Thyroid gland (tissue), 4 donors: ENCODE results near the gene PLXNA1. TPM values are rescaled to one million over a fixed set of nuclear protein-coding genes. Genes with fewer than 3 reads are reported as not detected.

ENCODE experiments used
- DNase-seq, 2 donors: peaks; one replicate each; pipeline ENCODE4 v3.0.0-alpha.2; 2019
- H3K27ac ChIP-seq, 3 donors: fragments of 200-600 bp; sonication (generic); 1 replicate in 2 of 3; 2 replicates in 1 of 3; pipeline ENCODE4 v1.5.1; 2016 to 2019; ENCODE audit warnings: mild to moderate bottlenecking in 1 of 3, moderate library complexity in 1 of 3
- H3K27me3 ChIP-seq: fragments of 200-600 bp; sonication (generic); one replicate; pipeline ENCODE4 v1.5.1; 2019
- H3K36me3 ChIP-seq, 2 donors: fragments of 200-600 bp; sonication (generic); one replicate each; pipeline ENCODE4 v1.5.1; 2016 to 2019
- H3K4me1 ChIP-seq, 2 donors: fragments of 200-600 bp; sonication (generic); one replicate each; pipeline ENCODE4 v1.5.1; 2017 to 2019
- H3K4me3 ChIP-seq, 3 donors: fragments of 200-600 bp; sonication (generic); replicated peaks in 1 of 3; 1 replicate in 2 of 3; 2 replicates in 1 of 3; pipeline ENCODE4 v1.5.1; 2016; ENCODE audit warnings: mild to moderate bottlenecking in 1 of 3
- H3K9me3 ChIP-seq: fragments of 200-600 bp; sonication (generic); one replicate; pipeline ENCODE4 v1.5.1; 2017
- POLR2A ChIP-seq, 2 donors: fragments of 450-650 bp; IDR thresholded peaks; one replicate each; pipeline ENCODE4 v1.6.1; 2017; ENCODE audit warnings: antibody characterized with exemption in 2 of 2, mild to moderate bottlenecking in 2 of 2, moderate library complexity in 1 of 2
- WGBS, 2 donors: methylation state at CpG; one replicate each; pipeline ENCODE4 v1.1.5; 2017; 5-methylcytosine and 5-hydroxymethylcytosine counted together
- intact Hi-C: fragments of 100-400 bp; cut with DNase I; formaldehyde crosslinking; loops from one replicate; pipeline ENCODE4 v1.15.1; 2023
- total RNA-seq, 4 donors: library from RNA; depleted of rRNA; stranded (reverse); fragments of >200 nt; gene quantifications; one replicate each; pipeline ENCODE4 v1.2.3, GENCODE V29; 2016
- TF ChIP-seq, protein P1 (sequence below), 6 experiments: fragments of 200-600 bp in 3 of 6; fragments of 450-650 bp in 3 of 6; sonication (generic) in 3 of 6; IDR thresholded peaks; one replicate each; pipeline ENCODE4 v1.5.1; 2016 to 2019; ENCODE audit warnings: antibody characterized with exemption in 6 of 6, mild to moderate bottlenecking in 2 of 6, inconsistent platforms in 1 of 6, moderate library complexity in 1 of 6

PLXNA1 gene
- total RNA-seq, result 10 to 100 TPM; 16.0 to 28.0 (median 22.8) TPM

- intact Hi-C loops, result loop anchor here (5.0 to 10.0 kb wide), 3 partner anchors 230 to 472 kb away; no protein-coding TSS in a partner anchor
- peaks cover 14 to 40% of the 10 kb centered on the region in 2 donors for H3K4me1 ChIP-seq
Observed at GRCh38 chr3:126982471-126983175, at the start of gene PLXNA1. Gene PLXNA1 (plus strand): TSS chr3:126983115. CDS start chr3:126988594, 5,479 bp downstream.

DNA sequence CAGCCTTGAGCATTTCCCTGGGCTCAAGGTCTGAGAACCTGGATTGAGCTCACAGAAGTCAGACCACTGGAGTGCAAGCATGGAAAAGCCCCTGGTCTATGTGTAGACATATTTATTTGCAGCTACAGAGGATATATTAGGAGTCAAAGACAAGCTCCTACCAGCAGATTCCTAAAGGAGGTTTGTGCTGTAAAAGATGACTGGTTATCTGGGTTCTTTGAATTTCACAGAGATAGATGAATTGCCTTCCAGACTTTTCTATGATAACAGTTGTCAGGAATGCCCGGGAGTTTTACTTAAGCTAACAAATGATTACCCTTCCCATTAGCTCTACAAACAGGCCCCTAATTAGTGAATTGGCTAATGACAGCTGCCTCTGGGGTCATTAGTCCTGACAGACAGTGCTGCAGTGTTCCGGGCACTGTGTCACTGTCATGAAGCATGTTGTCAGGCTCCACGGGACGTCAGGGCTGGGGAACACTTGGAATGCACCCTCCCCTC, 48.8 kb upstream of the PLXNA1 start:
- Histone ChIP-seq H3K4me3 (no peak overlapping the region), H3K4me1 (peaks cover 5 to 31% of the 10 kb centered on the region in 2 donors), H3K9me3 (no peaks in the 10 kb centered on the region), H3K27me3 (no peaks in the 10 kb centered on the region), H3K36me3 (no peaks in the 10 kb centered on the region), H3K27ac (no peak overlapping the region)
- intact Hi-C loops, result no loop called here
- no peak for TF ChIP-seq POLR2A (IDR thresholded peaks at IDR 0.05)
- TF ChIP-seq, protein P1, sequence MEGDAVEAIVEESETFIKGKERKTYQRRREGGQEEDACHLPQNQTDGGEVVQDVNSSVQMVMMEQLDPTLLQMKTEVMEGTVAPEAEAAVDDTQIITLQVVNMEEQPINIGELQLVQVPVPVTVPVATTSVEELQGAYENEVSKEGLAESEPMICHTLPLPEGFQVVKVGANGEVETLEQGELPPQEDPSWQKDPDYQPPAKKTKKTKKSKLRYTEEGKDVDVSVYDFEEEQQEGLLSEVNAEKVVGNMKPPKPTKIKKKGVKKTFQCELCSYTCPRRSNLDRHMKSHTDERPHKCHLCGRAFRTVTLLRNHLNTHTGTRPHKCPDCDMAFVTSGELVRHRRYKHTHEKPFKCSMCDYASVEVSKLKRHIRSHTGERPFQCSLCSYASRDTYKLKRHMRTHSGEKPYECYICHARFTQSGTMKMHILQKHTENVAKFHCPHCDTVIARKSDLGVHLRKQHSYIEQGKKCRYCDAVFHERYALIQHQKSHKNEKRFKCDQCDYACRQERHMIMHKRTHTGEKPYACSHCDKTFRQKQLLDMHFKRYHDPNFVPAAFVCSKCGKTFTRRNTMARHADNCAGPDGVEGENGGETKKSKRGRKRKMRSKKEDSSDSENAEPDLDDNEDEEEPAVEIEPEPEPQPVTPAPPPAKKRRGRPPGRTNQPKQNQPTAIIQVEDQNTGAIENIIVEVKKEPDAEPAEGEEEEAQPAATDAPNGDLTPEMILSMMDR (IDR thresholded peaks at IDR 0.05), result no peak
- DNase-seq, result peak in 1 of 2 donors; percentile 53
- WGBS, 2 donors, result 24 to 25% methylated on average over 4 of the region's 4 CpGs

More at GRCh38 chr3:126982471-126983175, at the start of gene PLXNA1:
- H3K4me3 ChIP-seq, result peak within 1 kb of the TSS; percentile 62 to 78 (median 68)
- peak in 1 of 2 donors; percentile 56 for TF ChIP-seq POLR2A (IDR thresholded peaks at IDR 0.05)
- TF ChIP-seq, protein P1 (IDR thresholded peaks at IDR 0.05), result peak; percentile 60 to 84 (median 78)
- H3K27me3 ChIP-seq, result no peaks in the 10 kb centered on the region
- peak within 1 kb of the TSS in 2 of 3 donors; percentile 62 to 75 for H3K27ac ChIP-seq
- no peaks in the 10 kb centered on the region for H3K36me3 ChIP-seq
- H3K9me3 ChIP-seq, result no peaks in the 10 kb centered on the region
- no CpG with 5 or more reads among the region's 89 CpGs for WGBS, 2 donors
- peak; percentile 64 to 66 for DNase-seq

DNA sequence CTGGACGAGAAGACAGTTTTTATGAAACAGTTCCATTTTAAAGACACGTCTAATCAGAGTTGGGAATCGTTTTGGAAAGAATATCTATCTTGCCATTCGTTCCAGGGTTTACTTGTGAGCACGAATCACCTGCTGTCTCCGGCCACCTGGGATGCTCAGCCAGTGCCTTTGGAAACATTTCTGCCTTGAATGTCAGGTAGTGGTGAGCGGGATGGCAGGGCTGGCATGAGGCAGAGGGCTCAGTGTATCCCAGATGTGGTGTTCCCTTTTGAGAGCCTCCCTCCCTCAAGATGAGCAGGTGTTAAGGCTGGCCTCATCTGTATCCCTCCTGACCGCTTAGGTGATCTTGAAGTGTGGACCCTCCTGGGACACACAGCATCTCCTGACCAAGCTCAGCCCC, 47.9 kb upstream of the PLXNA1 start:
- Histone ChIP-seq H3K9me3 (no peaks in the 10 kb centered on the region), H3K4me3 (no peak overlapping the region), H3K27me3 (no peaks in the 10 kb centered on the region), H3K36me3 (no peaks in the 10 kb centered on the region), H3K27ac (no peak overlapping the region), H3K4me1 (peaks cover 5 to 34% of the 10 kb centered on the region in 2 donors)
- 93 to 95% methylated on average over 8 of the region's 8 CpGs for WGBS, 2 donors
- DNase-seq, result no peak
- intact Hi-C loops, result no loop called here
- TF ChIP-seq, protein P1 (IDR thresholded peaks at IDR 0.05), result no peak
- no peak for TF ChIP-seq POLR2A (IDR thresholded peaks at IDR 0.05)

DNA sequence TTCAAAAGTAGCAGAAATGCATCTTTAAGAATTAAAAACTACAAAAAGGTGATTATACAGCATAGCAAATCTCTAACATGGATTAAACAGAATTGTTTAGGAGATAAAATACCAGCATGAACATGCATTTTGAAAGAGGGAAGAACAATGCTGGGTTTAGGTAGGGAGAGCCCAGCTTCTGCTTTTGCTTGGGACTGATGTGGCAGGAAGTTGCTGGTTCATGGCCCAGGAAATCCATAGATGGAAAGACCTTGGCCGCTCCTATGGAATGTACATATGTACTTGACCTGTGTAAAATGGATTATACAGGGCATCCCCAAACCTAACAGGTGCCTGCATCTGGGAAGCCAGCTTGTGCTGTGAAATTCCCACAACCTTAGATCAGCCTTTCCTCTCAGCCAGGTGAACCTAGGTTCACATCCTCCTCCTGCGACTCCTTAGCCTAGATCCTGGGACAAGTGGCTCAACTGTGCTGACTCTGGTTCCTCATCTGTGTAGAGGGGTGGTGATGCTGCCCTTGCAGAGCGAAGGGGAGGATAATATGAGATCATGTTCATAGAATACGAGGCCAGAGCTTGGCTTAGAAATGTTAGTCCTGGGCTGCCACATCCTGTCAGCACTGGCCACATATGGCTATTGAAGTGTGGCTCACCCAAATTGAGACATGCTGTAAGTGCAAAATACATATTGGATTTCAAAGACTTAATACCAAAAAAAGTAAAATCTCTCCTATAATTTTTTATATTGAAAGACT, 47.0 kb upstream of the PLXNA1 start:
- Histone ChIP-seq H3K9me3 (no peaks in the 10 kb centered on the region), H3K27me3 (no peaks in the 10 kb centered on the region), H3K4me1 (peaks cover 5 to 34% of the 10 kb centered on the region in 2 donors), H3K27ac (no peak overlapping the region), H3K36me3 (no peaks in the 10 kb centered on the region), H3K4me3 (no peak overlapping the region)
- intact Hi-C loops, result no loop called here
- TF ChIP-seq POLR2A (IDR thresholded peaks at IDR 0.05), result no peak
- TF ChIP-seq, protein P1 (IDR thresholded peaks at IDR 0.05), result no peak
- WGBS, 2 donors, result 92 to 97% methylated on average over 4 of the region's 4 CpGs
- no peak for DNase-seq
